Cerebellar nuclear complex (tissue), 1 donor: ENCODE results near the gene SMARCD3.

ENCODE experiments used
- DNase-seq, 2 experiments: peaks; one replicate each; lab custom pipeline; 2025; lab: John Stamatoyannopoulos, UW

SMARCD3 gene

DNA sequence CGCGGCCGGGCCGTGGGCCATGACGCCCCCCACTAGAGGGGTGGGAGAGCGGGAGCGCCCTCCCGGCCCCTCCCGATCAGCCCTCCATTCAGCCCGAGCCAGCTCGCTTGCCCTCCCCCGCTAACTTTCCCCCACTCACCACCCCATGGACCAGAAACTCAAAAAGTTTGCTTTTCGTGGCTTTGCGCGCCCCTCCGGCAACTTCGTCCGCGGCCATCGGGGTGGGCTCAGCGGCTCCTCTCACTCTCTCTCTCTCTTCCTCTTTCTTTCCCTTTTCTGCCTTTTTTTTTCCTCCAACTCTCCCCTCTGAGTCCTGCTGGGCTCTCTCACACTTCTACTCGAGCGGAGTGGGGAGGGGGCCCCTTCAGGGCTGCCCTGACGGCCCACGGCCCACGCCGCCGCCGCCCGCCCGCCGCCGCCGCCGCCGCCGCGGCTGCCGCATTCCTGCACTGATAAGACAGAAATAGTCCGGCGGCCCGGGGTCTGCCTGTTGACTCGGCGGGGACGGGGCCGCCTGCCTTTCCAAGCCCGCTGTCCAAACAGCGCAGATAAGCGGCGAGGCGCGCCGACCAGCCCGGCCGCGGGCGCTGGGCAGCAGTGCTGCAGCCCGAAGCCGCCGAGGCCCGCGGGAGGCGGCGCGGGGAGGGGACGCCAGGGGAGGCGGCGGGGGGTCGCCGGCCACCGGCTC is at the start of gene SMARCD3:
Gene SMARCD3 (minus strand): TSS at position 349 of the 688 bp plus-strand sequence. CDS start 132 bp downstream, at position 217.
- no peak for DNase-seq

DNA sequence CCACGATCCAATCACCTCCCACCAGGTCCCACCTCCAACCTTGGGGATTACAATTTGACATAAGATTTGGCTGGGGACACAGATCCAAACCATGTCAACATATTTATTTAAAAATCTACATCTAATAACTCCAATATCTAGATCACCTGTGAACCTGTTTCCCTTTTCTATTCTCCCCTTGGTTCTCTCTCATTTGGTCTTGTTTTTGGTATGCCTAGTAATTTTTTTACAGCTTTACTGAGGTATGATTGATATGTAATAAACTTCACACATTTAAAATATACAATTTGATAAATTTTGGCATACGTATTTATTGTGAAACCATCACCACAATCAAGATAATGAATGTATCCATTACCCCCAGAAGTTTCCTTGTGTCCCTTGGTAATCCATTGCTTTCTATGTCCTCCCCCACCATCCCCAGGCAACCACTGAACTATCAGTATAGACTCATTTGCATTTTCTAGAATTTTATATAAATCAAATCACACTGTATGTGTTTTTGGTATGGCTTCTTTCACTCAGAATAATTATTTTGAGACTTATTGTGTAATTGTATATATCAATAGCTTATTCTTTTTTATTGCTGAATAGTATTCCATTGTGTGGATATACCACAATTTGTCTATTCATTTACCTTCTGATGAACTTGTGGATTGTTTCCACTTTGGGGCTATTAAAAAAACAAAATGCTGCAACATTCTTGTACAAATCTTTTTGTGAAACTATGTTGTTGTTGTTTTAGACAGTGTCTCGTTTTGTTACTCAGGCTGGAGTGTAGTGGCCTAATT is 47.9 kb upstream of the SMARCD3 start:
- DNase-seq = no peak

DNA sequence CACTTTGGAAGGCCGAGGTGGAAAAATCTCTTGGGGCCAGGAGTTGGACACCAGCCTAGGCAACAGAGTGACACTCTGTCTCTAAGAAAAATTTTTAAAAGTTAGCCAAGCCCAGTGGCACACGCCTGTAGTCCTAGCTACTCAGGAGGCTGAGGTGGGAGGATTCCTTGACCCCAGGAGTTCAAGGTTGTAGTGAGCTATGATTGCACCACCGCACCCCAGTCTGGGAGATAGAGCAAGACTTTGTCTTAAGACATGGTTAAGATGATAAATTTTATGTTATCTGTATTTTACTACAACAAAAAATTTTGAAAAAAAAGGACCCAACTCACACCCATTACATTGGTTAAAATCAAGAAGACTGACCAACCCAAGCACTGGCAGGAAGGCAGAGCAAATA is 44.4 kb upstream of the SMARCD3 start:
- DNase-seq = no peak

DNA sequence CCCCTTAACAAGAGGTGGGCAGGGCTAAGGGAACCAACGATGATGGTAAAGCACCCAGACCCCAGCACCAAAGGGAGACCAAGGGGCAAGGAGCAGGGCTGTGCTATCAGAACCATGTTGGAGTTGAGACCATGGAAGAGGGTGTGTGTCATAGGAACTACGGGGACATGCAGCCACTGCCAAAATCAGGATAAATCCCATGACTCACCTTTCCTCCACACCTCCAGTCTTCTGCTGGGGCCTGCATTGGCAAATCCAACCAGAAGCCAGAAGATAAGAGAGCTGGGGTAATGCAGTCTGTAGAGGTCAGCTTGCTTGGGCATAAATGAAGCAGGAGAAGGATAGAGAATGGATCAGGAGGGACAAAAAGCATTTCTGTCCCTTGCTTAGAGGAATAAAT is 42.7 kb upstream of the SMARCD3 start:
- DNase-seq = no peak

DNA sequence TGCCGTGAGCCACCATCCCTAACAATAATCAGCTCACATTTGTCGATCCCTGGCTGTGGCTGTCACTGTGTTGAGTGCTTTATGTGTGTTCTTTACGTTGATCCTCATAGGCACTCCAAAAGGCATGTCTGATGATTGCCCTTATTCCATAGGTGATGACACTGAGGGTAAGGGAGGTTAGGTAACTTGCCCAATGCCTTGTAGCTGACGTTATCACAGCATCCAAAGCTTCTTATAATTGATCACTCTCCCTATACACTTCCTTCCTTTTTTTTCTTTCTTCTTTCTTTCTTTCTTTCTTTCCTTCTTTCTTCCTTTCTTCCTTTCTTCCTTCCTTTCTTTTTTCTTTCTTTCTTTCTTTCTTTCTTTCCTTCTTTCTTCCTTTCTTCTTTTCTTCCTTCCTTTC is 41.9 kb upstream of the SMARCD3 start:
- no peak for DNase-seq

DNA sequence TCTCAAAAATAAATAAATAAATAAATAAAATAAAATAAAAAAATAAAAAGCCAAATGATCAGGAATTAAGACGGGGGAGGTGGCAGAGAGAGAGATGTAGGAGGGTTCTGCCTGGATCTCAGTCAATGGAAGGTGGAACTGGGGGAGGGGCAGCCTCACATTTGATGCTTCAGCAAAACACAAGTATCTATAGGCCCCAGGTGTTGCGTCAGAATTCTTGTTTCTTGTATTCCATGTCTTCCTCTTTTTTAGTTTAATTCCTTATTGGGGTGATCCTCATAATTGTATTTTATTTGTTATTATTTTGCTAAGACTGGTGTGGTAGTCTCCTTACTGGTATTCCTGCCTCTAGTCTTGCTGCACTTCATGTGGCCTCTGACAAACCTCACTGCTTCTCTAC is 41.4 kb upstream of the SMARCD3 start:
- no peak for DNase-seq

DNA sequence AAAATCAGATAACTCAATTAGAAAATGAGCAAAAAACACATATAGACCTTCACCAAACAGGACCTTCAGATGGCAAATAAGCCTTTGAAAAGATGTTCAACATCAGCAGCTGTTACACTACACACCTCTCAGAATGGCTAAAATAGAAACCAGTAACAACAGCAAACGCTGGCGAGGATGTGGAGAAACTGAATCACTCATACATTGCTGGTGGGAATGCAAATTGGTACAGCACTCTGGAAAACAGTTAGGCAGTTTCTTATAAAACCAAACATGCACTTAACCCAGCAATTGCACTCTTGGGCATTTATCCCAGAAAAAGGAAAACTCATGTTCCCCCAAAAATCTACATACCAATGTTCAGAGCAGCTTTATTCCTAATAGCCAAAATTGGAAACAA is 37.7 kb upstream of the SMARCD3 start:
- DNase-seq = no peak

DNA sequence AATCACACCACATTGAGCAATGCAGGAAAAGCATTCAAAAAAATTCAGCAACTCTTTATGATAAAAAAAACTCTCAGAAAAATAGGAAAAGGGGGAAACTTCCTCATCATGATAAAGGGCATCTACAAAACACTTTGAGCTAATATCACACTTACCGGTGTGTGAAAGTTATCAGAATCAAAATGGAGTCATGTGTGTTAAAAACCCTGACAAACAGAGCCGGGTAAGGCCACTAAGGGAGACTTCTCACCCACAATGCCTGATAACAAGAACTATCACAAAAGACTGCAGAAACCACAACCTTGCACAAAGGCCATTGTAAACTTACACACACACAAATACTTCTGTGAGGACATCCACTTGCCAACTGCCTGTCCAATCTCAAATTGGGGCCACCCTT is 34.8 kb upstream of the SMARCD3 start:
- DNase-seq = no peak

DNA sequence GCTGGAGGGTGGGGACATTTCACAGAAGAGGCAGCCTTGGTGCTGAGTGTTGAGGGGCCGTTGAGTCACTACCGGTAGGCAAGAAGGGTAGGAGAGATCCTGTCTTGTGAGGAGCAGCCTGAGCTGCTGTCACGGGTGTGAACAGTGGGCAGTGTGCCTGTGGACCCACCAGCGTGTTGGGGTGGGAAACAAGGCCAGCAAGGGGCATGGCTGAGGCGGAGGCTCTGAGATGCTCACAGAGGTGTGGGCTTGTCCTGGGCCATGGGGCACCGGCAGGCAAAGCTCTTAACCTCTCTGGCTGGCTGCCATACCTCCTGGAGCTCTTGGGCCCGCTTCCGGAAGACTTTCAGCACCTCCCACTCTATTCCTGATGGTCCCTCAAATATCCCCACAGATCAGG is 33.6 kb upstream of the SMARCD3 start:
- no peak for DNase-seq

DNA sequence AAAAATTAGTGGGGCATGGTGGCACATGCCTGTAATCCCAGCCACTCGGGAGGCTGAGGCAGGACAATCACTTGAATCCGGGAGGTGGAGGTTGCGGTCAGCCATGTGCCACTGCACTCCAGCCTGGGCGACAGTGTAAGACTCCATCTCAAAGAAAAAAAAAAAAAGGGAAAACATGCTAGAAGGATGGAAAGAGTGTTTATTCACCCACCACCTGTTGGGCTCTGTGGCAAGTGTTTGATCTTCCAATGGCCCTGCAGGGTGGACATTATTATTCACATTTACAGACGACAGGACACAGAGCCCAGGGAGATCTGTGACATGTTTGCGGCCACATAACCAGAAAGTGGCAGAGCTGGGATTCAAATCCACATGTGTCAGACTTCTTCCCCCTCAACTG is 33.2 kb upstream of the SMARCD3 start:
- no peak for DNase-seq

DNA sequence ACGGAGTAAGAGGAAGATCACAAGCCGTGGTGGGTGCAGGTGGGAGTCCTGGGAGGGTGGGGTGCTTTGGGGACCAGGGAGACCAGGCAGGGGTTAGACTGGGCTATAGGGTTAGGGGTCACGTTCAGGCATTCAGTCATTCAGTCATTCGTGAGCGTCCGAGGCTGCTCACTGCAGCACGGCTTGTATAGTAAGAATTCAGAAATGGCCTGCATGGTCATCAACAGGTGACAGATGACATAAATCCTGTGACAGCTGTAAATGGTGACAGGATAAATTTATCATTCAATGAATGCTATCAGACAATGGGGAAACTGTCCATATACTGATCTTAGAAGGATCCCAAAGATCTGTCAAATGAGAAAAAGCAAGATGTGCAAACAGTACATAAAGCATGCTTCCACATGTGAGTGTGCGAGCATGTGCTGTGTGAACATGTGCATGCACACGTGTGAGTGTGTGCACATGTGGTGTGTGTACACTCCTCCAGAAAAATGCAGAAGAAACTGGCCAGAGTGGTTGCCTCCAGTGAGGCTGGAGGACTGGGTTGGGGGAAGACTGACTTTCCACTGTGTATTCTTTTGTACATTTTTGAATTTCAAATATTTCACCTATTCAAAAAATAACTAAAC is 32.0 kb upstream of the SMARCD3 start:
- DNase-seq = no peak

DNA sequence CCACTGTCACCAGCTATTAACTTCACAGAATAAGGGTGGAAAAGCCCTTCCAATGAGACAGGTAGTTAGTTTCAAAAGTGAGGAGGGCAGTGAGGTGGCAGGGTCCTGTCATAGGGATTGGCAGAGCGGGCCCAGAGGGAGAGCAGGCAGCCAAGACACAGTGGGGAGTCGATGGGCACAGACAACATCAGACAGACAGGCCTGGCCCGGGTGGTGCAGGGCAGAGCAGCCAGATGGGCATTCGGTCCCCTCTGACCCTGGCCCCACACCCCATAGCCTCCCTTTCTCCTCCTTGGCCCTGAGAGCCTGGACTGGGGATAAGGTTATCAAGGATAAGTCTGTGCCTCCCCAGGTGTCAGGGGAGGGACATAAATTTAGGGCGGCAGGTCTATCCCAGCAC is 31.4 kb upstream of the SMARCD3 start:
- DNase-seq = no peak

DNA sequence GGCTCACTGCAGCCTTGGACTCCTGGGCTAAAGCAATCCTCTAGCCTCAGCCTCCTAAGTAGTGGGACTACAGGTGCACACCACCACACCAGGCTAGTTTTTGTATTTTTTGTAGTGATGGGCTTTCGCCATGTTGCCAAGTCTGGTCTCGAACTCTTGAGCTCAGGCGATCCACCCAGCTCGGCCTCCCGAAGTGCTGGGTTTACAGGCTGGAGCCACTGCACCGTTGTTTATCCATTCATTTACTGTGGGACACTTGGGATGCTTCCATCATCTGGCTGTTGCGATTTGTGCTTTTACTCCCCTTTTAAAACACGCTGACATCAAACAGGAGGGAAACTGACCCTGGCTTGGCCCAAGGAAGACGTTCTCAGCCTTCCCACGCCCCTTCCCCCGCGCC is 30.5 kb upstream of the SMARCD3 start:
- DNase-seq = no peak

DNA sequence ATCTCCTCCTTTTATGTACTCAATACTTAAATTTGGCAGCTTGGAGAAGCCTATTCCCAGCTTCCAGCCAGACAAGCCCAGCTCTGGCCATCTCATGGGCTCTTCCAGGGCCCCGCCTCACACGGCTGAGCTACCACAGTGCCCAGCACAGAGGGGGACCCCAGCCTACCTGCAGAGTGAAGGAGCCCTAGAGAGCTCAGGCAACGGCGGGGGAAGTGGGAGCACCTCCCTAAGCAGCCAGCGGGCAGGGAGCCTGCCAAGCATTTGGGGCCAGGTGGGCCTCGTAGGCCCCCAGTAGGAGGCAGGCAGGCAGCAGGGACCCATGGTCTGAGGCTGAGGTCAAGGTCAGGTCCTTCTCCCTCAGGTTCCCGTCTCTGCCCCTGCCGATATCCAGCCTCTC is 29.1 kb upstream of the SMARCD3 start:
- DNase-seq = no peak

DNA sequence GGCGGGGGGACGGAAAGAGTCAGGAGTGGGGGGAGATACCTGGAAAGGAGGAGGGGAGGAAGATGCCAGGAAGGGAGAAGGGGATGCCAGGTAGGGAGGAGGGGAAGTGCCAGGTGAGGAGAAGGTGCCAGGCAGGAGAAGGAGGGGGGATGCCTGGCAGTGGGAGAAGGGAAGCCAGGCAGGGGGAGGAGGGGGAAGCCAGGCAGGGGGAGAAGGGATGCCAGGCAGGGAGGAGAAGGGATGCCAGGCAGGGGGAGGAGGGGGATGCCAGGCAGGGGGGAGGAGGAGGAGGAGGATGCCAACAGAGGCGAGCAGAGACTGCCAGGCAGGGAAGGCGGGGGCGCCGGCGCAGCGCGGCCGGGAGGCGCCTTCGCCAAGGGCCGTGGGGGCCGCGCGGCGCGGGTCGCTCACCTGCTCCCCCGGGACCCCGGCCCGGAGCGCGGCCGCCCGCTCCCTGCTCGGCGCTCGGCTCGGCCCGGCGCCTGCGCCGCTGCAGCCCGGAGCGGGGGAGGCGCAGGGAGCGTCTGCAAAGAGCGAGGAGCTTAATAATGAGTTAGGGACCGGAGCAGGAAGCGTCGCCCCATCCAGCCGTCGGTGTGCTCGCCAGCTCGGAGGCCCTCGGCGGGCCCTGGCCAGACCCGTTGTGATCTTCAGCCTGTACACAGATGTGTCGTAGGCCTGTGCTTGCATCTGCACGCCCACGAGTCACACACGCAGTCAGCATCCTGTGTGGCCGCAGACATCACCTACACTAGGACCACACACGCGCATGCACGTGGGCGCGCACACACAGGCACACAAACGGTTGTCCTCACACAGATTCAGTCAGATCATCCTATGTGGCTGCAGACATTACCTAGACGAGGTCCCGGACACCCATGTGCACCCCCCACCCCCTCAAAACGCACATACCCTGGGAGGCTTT is 28.4 kb upstream of the SMARCD3 start:
- DNase-seq = peak in 1 of 2 experiments; percentile 56

DNA sequence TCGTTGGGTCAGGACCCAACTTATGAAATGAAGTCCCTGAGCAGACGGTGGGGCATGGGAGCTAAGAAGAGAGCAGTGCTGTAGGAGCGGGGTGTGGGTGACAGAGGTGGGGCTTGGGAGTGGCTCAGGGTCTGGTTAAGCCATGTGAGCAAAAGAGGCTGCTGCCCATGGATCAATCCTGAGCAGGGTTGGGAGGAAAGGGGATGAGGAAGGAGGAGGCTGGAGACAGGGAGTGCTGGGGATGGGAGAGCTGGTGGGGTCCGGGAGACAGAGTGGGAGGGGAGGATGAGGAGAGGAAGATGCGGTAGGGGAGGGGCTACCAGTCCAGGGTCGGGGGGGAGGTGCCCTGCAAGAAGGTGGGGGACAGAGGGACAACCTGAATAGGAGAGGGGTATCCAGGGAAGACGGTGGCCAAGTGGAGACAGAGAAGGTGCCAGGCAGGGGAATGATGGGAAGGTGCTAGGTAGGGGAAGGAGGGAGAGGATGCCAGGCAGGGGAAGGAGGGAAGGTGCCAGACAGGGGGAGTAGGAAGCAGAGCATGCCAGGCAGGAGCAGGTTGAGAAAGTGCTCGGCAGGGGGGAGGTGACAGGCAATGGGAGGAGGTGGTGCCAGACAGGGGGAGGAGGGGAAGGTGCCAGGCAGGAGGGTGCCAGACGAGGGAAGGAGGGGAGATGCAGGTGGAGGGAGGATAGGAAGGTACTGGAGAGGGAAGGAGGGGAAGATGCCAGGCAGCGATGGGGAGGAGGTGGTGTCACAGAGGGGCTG is 27.5 kb upstream of the SMARCD3 start:
- DNase-seq = peak; percentile 75 to 87

DNA sequence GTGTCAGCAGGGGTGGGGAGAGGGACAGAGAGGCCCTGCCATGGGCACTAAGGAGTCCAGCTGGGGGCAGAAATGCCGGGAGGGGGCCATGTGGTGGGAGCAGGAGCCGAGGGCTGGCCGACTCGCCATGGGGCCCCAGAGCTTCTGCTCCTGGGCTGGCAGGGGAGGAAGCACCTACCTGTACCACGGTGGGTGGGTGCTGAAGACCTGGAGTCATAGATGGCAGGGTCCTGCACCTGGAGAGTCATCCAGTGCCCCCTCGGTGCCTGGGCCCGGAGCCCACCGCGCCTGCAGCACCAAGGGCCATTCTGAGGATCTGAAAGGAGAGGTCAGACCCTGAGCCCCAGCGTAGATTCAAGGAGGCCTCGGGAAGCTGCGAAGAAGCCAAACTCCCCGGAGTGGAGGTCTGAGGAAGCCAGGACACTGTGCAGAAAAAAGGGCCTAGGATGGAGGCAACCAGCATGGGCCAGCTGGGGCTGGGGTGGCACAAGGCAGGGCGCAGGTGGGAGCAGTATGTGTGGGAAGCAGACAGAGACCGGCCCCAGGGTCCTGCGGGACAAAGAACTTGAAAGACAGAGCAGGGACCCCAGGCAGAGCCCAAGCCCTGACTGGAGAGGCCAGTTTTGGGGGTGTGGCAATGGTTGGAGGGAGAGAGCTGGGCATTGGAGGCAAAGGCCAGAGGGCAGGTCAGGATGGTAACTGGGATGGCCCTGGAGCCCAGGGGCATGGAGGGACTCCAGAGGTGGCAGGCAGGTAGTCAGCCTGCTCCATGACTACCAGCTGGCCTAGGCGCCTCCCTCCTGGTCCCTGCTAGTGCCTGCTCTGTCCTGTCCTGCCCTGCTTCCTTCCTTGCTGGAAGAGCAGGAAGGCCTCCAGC is 26.7 kb upstream of the SMARCD3 start:
- no peak for DNase-seq

DNA sequence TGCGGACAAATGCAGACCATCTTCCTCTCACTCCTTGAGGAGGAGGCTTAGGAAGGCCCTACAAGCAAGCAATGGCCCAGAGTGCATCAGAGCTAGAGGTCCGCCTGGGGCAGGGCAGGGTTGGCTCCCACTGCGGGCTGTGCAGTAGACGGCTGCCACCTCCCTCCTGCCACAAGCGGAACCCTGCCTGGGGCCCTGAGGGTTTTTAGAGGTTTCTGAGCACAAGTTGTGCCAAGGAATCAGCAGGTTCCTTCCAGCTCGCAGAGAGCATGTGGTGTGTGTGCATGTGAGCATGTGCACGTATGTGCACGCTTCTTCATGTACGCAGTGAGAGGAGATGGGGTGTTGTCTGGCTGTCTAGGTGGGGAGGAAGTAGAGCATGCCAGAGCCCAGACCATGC is 25.9 kb upstream of the SMARCD3 start:
- DNase-seq = no peak

DNA sequence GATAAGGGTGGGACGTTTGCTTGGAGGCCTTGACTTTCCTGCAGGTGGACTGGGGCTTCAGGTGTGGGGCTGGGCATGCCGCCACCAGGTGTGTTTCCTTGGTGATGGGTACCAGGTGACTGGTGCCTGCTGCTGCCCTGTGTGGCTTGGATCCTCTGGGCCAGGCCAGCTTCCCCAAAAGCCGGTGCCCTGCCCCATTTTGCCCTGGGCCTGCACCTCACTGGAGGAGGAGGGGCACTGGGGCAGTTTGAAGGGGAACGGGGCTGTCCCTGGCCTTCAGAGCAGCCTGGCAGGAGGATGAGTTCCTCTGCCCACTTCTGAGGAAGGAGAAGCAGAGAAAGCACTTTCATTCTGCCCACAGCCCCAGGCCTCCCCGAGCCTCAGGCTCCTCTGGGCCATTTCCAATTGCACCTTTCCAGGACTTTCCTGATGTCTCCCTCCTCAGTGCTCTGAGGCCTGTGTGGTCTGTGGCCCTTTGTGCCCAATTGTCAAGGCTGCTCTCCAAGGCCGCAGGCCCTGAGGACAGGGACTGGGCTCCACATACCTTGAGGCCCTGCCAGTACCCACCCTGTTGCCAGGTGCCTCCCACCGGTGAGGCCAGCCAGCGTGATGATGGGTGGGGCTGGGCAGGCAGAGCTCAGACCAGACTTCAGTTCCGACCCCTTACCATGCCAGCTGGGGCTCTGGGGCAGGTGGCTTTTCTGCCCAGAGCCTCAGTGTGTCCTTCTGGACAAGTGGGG is 25.3 kb upstream of the SMARCD3 start:
- no peak for DNase-seq

DNA sequence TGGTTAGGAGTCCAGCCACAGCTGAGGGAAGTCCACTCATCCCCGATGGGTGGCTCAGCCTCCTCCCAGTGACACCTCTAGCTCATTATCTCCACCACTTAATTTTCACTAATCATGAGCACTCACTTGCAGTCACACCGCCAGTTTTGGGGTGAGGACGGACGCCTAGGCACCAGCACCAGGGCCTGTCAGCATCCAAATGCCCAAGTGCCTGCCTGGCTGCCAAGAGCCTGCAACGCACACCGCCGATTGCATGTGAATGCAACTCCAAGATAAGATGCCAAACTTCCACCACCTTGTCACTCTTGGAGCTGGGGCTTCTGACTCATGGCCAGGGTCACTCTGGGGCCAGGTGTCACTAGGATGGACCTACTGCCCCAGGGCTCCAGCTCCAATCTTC is 24.4 kb upstream of the SMARCD3 start:
- no peak for DNase-seq
